ENCODE measurements around the gene MARK1.

Gene MARK1

GRCh38 chr1:220692436-220693228 lies 164.7 kb downstream of the MARK1 start:
- no peak for DNase-seq

GRCh38 chr1:220694866-220695382 lies 167.0 kb downstream of the MARK1 start:
- no peak for DNase-seq

- DNase-seq = no peak
Measured at GRCh38 chr1:220695426-220695825, 167.5 kb downstream of the MARK1 start.

GRCh38 chr1:220696226-220696862 lies 168.4 kb downstream of the MARK1 start:
- no peak for DNase-seq

GRCh38 chr1:220696863-220697231 lies 168.9 kb downstream of the MARK1 start:
- no peak for DNase-seq

- DNase-seq = no peak
Measured at GRCh38 chr1:220697326-220697725, 169.4 kb downstream of the MARK1 start.

GRCh38 chr1:220698607-220699016 lies 170.7 kb downstream of the MARK1 start:
- DNase-seq = no peak

- no peak for DNase-seq
Measured at GRCh38 chr1:220699044-220699443, 171.1 kb downstream of the MARK1 start.

GRCh38 chr1:220700556-220701179 lies 172.7 kb downstream of the MARK1 start:
- DNase-seq = peak; percentile 30

- no peak for DNase-seq
Measured at GRCh38 chr1:220701974-220702373, 174.0 kb downstream of the MARK1 start.

- no peak for DNase-seq
Measured at GRCh38 chr1:220702733-220703270, 174.9 kb downstream of the MARK1 start.

- no peak for DNase-seq
Measured at GRCh38 chr1:220703305-220703704, 175.4 kb downstream of the MARK1 start.

GRCh38 chr1:220705782-220706181 lies 177.8 kb downstream of the MARK1 start:
- no peak for DNase-seq

GRCh38 chr1:220706480-220706879 lies 178.5 kb downstream of the MARK1 start:
- no peak for DNase-seq

GRCh38 chr1:220707160-220707559 lies 179.2 kb downstream of the MARK1 start:
- no peak for DNase-seq

GRCh38 chr1:220708244-220708643 lies 180.3 kb downstream of the MARK1 start:
- DNase-seq = no peak

- DNase-seq = no peak
Measured at GRCh38 chr1:220708936-220709801, 181.2 kb downstream of the MARK1 start.

- no peak for DNase-seq
Measured at GRCh38 chr1:220710333-220710732, 182.4 kb downstream of the MARK1 start.

GRCh38 chr1:220711056-220711809 lies 183.3 kb downstream of the MARK1 start:
- no peak for DNase-seq

Data from midbrain (tissue), 1 donor.